Aorta (tissue), 5 donors: ENCODE results near the gene SYPL1. TPM values are rescaled to one million over a fixed set of nuclear protein-coding genes. Genes with fewer than 3 reads are reported as not detected.

ENCODE experiments used
- ATAC-seq: fragments of 200-7000 bp; cut with Tn5 transposase; one replicate; pipeline ENCODE4 v1.9.1; 2022; ENCODE audit warnings: moderate library complexity; ENCODE audit not compliant: low FRiP score
- DNase-seq, 2 donors: peaks; one replicate each; pipeline ENCODE4 v3.0.0-alpha.2; 2020
- H3K27ac ChIP-seq, 2 donors: one replicate each; pipeline ENCODE4 v1.5.1; 2013; ENCODE audit warnings: low read length in 2 of 2, mild to moderate bottlenecking in 2 of 2, moderate library complexity in 2 of 2, control low read depth in 1 of 2, inconsistent platforms in 1 of 2, low read depth in 1 of 2
- H3K27me3 ChIP-seq, 2 donors: one replicate each; pipeline ENCODE4 v1.6.1; 2013; ENCODE audit warnings: control low read depth in 1 of 2, low read length in 1 of 2, mild to moderate bottlenecking in 1 of 2, moderate library complexity in 1 of 2; ENCODE audit not compliant: insufficient read depth in 2 of 2, control insufficient read depth in 1 of 2
- H3K36me3 ChIP-seq, 2 donors: one replicate each; pipeline ENCODE4 v1.6.1; 2013; ENCODE audit warnings: control low read depth in 1 of 2, low read length in 1 of 2, mild to moderate bottlenecking in 1 of 2; ENCODE audit not compliant: insufficient read depth in 2 of 2, control insufficient read depth in 1 of 2
- H3K4me1 ChIP-seq, 2 donors: one replicate each; pipeline ENCODE4 v1.6.1; 2013; ENCODE audit warnings: low read length in 2 of 2, control low read depth in 1 of 2, mild to moderate bottlenecking in 1 of 2, moderate library complexity in 1 of 2; ENCODE audit not compliant: insufficient read depth in 2 of 2, control insufficient read depth in 1 of 2
- H3K4me3 ChIP-seq, 2 donors: one replicate each; pipeline ENCODE4 v1.5.1; 2013; ENCODE audit warnings: low read length in 2 of 2, control low read depth in 1 of 2, mild to moderate bottlenecking in 1 of 2
- H3K9me3 ChIP-seq: one replicate; pipeline ENCODE4 v1.6.1; 2013; ENCODE audit warnings: mild to moderate bottlenecking, low read length; ENCODE audit not compliant: control insufficient read depth
- WGBS, 2 donors: extraction: QIAGEN DNeasy Blood & Tissue Kit; methylation state at CpG; one replicate each; pipeline ENCODE4 v1.1.7; 2013; 5-methylcytosine and 5-hydroxymethylcytosine counted together
- intact Hi-C, 2 donors: fragments of 100-400 bp; cut with DNase I; formaldehyde crosslinking; loops; one replicate each; pipeline versions ENCODE4 v1.14.2 to v1.15.0; 2022
- polyA plus RNA-seq, 2 donors: library from polyadenylated mRNA; stranded (reverse); fragments of 200-250 nt; gene quantifications; one replicate each; pipeline ENCODE4 v1.2.3, GENCODE V29; 2013
- total RNA-seq, 2 donors: library from RNA; stranded (reverse); fragmentation: NEBNext Ultra II Directional; extraction: Animal tissue kit (Norgen Biotek cat#: 25700); gene quantifications; one replicate each; pipeline ENCODE4 v1.2.1, GENCODE V29; 2021
- donor health status: healthy with polysubstance abuse.
- donor health status: Bipolar disorder and iron deficiency.
- donor health status: DM: no; HTN: no; CAD: no.
- donor health status: DM: no; HTN: no; CAD: no.
- donor health status: DM: yes; HTN: yes; CAD: no.

SYPL1 gene
- total and polyA plus RNA-seq, 4 donors: 38.9 to 70.5 (median 62.5) TPM

DNA sequence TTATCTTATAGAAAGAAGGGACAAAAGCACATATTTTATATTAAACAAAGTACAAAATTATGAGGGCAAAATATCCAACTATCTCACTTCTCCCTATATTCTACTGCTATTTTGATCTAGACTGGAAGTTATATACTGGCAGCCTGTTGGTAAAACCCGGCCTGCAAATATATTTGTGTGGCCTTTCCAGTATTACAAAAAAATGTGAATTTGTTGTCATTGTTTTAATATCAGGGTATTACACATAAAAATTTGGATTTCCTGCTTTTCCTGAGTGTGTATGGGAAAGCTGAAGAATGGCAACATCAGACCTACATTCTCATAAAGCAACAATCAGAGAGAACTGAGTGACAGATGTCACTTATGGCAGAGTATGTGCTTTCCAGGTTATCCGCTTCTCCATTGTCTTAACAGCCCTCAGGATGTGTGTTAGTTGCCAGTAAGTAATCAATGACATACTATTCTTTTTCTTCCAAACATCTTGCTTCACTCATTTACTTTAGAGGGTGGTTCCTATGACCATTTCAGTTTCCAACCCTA lies 7.3 kb downstream of the SYPL1 start:
- H3K36me3 ChIP-seq: no peaks in the 10 kb centered on the region
- H3K9me3 ChIP-seq: no peaks in the 10 kb centered on the region
- ATAC-seq (no peak), DNase-seq (no peak)
- no peaks in the 10 kb centered on the region for H3K27me3 ChIP-seq
- intact Hi-C loops: no loop called here
- H3K27ac ChIP-seq: no peak overlapping the region
- 90% methylated on average over 2 of the region's 2 CpGs for WGBS, 2 donors
- peaks cover 4 to 6% of the 10 kb centered on the region in 2 donors for H3K4me1 ChIP-seq
- H3K4me3 ChIP-seq: no peak overlapping the region

DNA sequence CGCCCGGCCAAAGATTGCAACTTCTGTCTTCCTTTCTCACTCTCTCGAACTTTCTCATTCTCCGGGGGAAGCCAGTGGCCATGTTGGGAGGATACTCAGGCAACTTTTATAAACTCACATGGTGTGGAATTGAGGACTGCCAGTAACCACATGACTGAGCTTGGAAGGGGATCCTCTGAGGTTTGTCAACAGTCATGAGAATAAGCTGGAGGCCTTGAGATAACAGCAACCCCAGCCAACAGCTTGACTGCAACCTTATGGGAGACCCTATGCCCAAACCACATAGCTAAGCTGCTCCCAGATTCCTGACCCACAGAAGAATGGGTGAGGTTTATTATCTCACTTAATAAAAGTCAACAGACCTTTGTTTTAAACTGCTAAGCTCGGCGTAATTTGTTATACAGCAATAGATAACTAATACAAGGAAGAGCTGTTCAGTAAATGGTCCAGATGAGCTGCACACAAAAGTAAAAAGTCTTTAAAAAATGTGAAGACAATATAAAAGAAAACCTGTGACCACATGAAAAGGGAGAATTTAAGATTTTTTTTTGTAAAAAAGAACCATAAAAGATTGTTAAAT lies 9.6 kb downstream of the SYPL1 start:
- Histone ChIP-seq H3K36me3 (no peaks in the 10 kb centered on the region), H3K27ac (no peak overlapping the region), H3K4me3 (no peak overlapping the region), H3K9me3 (no peaks in the 10 kb centered on the region), H3K27me3 (no peaks in the 10 kb centered on the region), H3K4me1 (peaks cover 4 to 5% of the 10 kb centered on the region in 2 donors)
- WGBS, 2 donors: 96 to 98% methylated on average over 6 of the region's 6 CpGs
- intact Hi-C loops: no loop called here
- ATAC-seq (no peak), DNase-seq (no peak)

GRCh38 chr7:106101726-106102125 lies 10.4 kb downstream of the SYPL1 start:
- H3K4me3 ChIP-seq: no peak overlapping the region
- ATAC-seq: no peak
- no peaks in the 10 kb centered on the region for H3K27me3 ChIP-seq
- H3K4me1 ChIP-seq: peaks cover 4 to 5% of the 10 kb centered on the region in 2 donors
- intact Hi-C loops: no loop called here
- DNase-seq: no peak
- no peaks in the 10 kb centered on the region for H3K9me3 ChIP-seq
- H3K36me3 ChIP-seq: no peaks in the 10 kb centered on the region
- no peak overlapping the region for H3K27ac ChIP-seq
- WGBS, 2 donors: 79 to 87% methylated on average over 3 of the region's 3 CpGs

DNA sequence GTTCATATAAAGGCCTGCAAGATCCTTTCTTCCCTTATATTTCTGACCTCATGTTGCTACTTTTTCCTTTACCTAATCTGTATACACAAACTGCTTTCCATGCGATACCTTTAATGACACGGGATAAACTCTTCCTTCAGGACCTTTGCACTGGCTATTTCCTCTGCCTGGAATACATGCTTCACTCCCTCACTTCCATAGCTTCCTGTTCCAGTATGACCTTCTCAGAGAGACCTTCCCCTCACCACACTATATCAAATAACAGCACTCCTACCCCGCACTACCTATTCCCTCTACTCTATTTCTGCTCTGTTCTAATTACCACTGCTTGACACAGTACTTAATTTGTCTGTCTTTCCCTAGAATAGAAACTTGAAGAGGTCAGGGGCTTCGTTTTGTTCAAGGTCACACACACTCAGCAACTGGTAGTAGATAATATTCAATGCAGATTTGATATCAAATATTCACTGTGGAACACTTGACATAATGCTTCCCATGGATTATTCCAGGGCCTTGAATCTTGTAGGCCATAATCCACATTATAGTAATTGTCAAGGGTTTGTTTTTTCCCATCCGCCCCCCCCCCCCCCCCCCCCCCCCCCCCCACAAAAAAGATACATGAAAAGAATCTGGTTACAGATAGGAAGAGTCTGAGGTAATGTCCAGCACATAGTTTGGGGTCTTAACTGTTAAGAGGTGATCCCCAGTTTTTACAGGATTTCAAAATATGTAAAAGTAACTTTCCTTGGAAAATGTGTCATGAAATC lies 11.1 kb downstream of the SYPL1 start:
- no peak for ATAC-seq
- intact Hi-C loops: no loop called here
- 92 to 94% methylated on average over 5 of the region's 5 CpGs for WGBS, 2 donors
- DNase-seq: no peak
- H3K9me3 ChIP-seq: no peaks in the 10 kb centered on the region
- no peaks in the 10 kb centered on the region for H3K27me3 ChIP-seq
- H3K4me1 ChIP-seq: peaks cover 4 to 5% of the 10 kb centered on the region in 2 donors
- no peak overlapping the region for H3K4me3 ChIP-seq
- H3K27ac ChIP-seq: no peak overlapping the region
- H3K36me3 ChIP-seq: no peaks in the 10 kb centered on the region

DNA sequence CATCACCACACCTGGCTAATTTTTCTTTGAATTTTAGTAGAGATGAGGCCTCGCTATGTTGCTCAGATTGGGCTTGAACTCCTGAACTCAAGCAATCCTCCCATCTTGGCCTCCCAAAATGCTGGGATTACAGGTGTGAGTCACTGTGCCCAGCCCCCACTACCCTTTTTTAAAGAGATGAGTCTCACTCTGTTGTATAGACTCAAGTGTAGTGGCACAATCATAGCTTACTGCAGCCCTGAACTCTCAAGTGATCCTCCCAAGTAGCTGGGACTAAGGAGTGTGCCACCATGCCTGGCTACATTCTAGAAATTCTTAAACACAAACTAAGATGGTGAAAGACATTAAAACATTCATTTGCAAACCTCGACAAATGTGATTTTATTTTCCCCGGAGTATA lies 12.6 kb downstream of the SYPL1 start:
- Histone ChIP-seq H3K36me3 (no peaks in the 10 kb centered on the region), H3K4me1 (peaks cover 4 to 5% of the 10 kb centered on the region in 2 donors), H3K27me3 (no peaks in the 10 kb centered on the region), H3K27ac (no peak overlapping the region), H3K4me3 (no peak overlapping the region), H3K9me3 (no peaks in the 10 kb centered on the region)
- WGBS, 2 donors: 87 to 90% methylated on average over 3 of the region's 3 CpGs
- intact Hi-C loops: no loop called here
- DNase-seq (no peak), ATAC-seq (no peak)

DNA sequence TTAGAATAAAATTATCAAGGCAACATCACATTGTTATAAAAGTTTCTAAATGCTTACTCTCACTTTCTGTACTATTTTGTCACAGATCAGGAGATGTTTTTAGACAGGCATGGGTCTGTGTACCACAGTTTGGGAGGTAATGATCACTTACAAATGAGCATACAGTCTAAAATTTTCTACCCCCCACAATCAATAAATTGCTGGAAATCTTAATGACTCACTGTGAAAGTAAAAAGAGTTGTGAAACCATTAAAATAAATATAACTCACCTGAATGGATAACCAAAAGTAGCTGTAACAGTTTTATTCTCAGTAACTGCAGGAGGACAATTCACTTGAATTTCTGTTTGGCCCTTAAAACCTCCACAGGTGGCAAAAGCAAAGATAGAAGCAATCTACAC lies 13.2 kb downstream of the SYPL1 start:
- H3K4me1 ChIP-seq: peaks cover 4 to 5% of the 10 kb centered on the region in 2 donors
- intact Hi-C loops: no loop called here
- no peak overlapping the region for H3K27ac ChIP-seq
- no peaks in the 10 kb centered on the region for H3K27me3 ChIP-seq
- DNase-seq (no peak), ATAC-seq (no peak)
- H3K9me3 ChIP-seq: no peaks in the 10 kb centered on the region
- H3K36me3 ChIP-seq: no peaks in the 10 kb centered on the region
- H3K4me3 ChIP-seq: no peak overlapping the region

DNA sequence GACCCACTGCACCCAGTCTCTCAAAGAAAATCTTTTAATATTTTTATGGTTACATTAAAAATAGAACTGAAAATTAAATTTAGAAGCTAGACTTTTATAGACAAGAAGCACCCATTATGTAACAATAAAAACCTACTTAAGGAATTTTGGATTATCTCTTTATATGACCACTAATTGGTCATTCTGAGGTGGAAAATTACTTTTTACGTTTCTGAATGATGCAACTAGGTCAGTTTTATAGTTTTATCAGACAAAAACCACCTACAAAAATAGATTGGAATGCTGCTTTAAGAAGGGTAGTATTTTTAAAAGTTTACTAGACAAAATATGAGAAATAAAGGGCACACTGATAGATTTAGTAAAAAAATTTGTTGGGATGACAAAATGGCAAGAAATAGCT lies 16.5 kb downstream of the SYPL1 start:
- intact Hi-C loops: no loop called here
- H3K4me1 ChIP-seq: peaks cover 0 to 2% of the 10 kb centered on the region in 2 donors
- ATAC-seq: no peak
- no peak overlapping the region for H3K4me3 ChIP-seq
- peaks cover 0 to 2% of the 10 kb centered on the region in 2 donors for H3K36me3 ChIP-seq
- H3K9me3 ChIP-seq: no peaks in the 10 kb centered on the region
- DNase-seq: no peak
- H3K27me3 ChIP-seq: no peaks in the 10 kb centered on the region
- 51 to 53% methylated on average over 1 of the region's 1 CpG for WGBS, 2 donors
- H3K27ac ChIP-seq: no peak overlapping the region

DNA sequence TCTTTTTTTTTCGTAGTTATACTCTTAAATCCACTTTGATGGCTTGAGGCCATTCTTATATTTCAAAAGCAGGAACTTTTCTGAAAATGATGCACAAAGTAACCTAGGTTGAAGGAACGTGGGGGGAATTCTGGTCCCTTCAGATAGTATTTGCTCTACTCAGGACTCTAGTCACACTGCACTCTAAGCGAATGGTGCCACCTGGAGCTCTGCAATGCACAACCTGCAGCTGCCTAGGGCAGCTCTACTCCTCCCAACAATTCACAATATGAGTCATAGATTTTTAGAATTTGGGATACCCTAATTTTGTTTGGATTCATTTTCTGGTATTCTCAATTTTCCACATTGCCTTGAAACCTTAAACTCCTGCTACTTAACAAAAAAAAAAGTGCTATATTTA lies 17.3 kb downstream of the SYPL1 start:
- Histone ChIP-seq H3K27ac (no peak overlapping the region), H3K4me1 (no peaks in the 10 kb centered on the region), H3K9me3 (no peaks in the 10 kb centered on the region), H3K36me3 (peaks cover 0 to 2% of the 10 kb centered on the region in 2 donors), H3K4me3 (no peak overlapping the region), H3K27me3 (no peaks in the 10 kb centered on the region)
- 91 to 93% methylated on average over 3 of the region's 3 CpGs for WGBS, 2 donors
- no peak for DNase-seq
- no peak for ATAC-seq
- intact Hi-C loops: no loop called here

DNA sequence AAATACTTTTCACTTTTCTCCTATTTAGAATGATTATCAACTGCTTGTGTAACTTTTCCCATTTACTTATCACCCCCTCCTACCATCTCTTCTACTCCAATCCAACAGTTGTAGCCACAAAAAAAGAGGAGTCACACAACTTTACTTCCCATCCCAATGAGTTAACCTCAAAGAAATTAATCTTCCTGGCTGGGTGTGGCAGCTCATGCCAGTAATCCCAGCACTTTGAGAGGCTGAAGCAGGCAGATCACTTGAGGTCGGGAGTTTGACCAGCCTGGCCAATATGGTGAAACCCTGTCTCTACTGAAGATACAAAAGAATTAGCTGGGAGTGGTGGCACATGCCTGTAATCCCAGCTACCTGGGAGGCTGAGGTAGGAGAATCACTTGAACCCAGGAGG lies 19.9 kb downstream of the SYPL1 start:
- intact Hi-C loops: no loop called here
- H3K36me3 ChIP-seq: peaks cover 0 to 2% of the 10 kb centered on the region in 2 donors
- H3K9me3 ChIP-seq: no peaks in the 10 kb centered on the region
- no peak overlapping the region for H3K27ac ChIP-seq
- DNase-seq (no peak), ATAC-seq (no peak)
- WGBS, 2 donors: 94 to 96% methylated on average over 1 of the region's 1 CpG
- H3K4me1 ChIP-seq: no peaks in the 10 kb centered on the region
- no peak overlapping the region for H3K4me3 ChIP-seq
- no peaks in the 10 kb centered on the region for H3K27me3 ChIP-seq
